Iris pigment epithelial cell (primary cell): ENCODE results near the gene ANAPC16.
A peak's percentile ranks its signal among the peaks of the same experiment; 100 is the strongest.
"Not testable (repeated sequence)": the region's sequence is repeated elsewhere in the genome, so short reads cannot be mapped to it uniquely, and the experiment has no call there.

Experiments used
- DNase-seq: peaks from one replicate; pipeline ENCODE4 v3.0.0-alpha.2; 2011; ENCODE audit warnings: low read depth

ANAPC16 gene

GRCh38 chr10:72243822-72244437 is 28.1 kb downstream of the ANAPC16 start:
- DNase-seq: peak; percentile 97

DNA sequence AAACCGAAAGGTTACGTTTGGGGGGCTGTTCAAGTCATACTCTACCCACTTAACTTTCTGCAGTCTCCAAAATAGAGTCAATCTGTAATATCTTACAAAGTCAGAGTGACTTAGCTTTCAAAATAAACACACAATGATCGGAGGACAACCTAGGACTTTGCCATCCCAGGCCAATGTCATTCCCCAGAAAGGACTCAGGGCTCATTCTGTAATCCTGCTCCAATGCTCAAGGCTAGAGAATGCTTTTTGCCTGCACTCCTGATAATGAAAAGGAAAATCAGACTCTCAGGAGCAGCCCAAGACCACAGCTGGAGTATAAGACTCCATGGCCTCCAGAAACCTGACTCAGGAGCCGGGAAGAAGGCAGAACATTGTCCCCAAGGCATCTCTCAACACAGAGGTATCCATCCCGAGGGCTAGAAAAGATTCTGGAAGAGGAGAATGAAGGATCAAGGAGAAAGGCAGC is 28.8 kb downstream of the ANAPC16 start:
- DNase-seq: no peak

GRCh38 chr10:72245949-72246525 is 30.2 kb downstream of the ANAPC16 start:
- no peak for DNase-seq

DNA sequence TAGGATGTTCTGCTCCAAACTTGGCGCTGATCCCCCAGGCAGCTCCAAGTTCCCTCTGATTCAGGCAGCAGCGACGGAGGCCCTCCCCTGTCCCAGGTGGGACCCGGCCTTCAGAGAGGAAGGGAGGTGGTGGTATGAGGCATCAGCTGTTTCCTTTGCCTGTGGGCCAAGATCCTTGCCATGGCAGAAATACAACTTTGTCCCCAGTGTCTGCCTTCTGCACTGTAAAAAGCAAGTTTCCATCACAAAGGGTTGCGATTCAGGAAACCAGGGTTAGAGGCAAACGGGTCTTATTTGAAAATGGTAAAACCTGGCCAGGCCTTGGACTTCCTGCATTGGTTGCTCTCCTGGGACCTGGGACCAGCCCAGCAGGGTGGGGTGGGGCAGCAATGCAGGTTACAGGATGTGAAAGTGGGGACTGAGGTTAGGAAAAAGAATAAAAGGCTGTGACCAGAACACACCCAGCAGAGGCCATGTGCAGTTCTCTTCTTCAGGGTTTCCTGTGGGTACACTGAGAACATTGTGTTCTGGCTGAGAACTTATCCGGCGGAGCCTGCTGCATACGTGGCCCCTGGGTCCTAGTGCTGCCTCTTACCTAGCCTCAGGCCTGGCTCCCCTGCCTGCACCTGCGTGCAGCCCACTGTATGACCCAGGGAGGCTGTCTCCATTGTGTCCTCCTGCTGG is 32.8 kb downstream of the ANAPC16 start:
- DNase-seq: peak; percentile 89

DNA sequence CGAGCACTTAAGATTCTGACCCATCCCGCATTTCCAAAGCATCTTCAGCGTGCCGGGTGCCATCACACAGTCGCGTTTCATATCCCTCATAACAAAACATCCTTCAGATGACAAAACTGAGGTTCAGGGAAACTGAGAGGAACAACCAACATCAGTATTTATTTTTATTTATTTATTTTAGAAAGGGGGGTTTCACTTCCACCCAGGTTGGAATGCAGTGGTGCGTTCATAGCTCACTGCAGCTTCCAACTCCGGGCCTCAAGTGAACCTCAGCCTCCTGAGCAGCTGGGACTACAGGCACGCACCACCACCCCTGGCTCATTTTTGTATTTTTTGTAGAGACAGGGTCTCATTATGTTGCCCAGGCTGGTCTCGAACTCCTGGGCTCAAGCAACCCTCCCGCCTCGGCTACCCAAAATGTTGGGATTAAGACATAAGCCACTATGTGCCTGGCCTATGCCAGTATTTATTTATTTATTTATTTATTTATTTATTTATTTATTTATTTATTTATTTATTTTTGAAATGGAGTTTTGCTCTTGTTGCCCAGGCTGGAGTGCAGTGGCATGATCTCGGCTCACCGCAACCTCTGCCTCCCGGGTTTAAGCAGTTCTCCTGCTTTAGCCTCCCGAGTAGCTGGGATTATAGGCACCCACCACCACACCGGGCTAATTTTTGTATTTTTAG is 33.5 kb downstream of the ANAPC16 start:
- not testable (repeated sequence) for DNase-seq

DNA sequence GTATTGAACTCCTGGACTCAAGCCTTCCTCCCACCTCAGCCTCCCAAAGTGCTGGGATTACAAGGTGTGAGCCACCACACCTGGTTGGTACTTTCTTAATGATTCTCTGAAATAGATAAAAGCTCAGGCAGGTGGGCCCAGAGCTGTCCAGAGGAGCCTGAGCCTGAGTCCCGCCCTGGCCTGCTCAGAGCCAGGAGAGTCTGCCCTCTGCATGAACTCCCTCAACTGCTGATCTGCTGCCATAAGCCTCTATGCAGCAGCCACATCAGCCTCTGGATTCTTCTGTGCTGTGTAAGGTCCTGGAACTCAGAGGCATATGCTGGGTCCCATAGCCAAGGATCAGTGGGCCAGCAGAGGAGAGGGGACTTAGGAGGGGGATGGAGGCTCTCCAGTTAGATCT is 34.9 kb downstream of the ANAPC16 start:
- DNase-seq: peak; percentile 97

DNA sequence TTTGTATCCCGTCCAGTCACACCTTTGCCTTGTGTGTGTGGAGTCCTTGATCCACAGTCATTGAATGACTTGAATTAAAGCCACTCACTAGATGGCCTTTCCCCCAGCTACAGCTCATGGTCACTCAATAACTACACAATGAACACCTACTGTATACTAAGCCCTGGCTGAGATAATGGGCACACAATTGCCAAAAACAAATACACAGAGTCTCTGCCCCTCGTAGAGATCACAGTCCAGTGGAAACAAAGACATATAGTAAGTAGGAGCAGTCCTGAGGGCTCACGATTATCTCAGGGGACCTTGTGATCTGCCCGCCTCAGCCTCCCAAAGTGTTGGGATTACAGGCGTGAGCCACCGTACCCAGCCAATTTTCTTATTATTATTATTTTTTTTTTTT is 35.8 kb downstream of the ANAPC16 start:
- no peak for DNase-seq

- DNase-seq: no peak
Observed at GRCh38 chr10:72252972-72253371, 37.2 kb downstream of the ANAPC16 start.

DNA sequence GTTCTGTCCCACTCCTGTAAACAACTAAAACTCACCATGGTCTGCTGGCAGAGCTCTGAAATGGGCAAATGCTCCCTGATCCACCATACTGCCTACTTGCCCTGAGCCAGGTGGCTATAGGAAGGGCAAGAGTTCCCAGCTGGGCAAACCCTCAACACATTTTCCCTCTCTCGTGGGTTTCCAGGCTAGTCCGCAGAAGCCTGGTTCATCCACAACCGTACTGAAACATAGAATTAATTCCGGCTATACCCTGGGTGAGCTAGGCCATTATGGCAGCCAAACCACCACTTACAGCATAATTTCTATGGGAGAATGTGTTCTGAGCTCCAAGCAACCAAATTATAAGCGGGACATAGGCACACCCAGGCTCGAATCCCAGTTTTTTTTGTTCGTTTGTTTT is 37.8 kb downstream of the ANAPC16 start:
- DNase-seq: no peak

DNA sequence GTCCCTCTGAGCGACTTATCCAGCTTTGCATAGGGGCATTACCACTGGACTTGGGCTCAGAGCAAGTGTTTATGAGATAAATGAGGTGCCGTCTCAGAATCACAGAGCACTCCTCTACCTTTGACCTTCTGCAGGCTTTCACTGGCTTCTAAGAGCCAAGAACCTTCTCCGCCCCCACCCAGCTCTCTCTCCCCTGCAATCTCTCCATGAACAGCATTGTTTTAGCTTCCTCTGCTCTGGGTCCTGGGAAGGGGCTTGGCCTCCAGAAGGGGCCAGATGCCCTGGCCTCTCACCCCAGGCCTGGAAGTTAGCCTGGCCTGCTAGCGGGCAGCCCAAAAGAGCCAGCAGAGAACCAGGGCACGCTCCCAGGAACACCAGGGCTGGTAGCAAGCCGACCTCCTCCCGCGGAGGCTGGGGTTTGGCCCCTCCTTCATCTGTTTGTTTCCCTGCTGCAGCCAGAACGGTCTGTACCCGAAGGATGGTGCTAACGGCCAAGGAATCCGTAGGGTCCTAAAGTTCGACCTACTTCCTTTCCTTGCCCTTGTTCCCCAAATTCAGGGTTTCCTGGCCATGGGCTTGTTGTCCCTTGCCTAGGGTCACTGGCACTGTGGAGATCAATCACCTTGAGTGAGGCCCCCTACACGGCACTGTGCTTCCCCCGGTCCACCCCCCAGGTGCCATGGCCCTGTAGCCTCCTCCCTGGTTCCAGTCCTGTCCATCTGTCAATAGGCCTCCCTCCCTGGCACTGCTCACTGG is 39.2 kb downstream of the ANAPC16 start:
- peak; percentile 90 for DNase-seq

- peak; percentile 36 for DNase-seq
Observed at GRCh38 chr10:72255977-72256729, 40.3 kb downstream of the ANAPC16 start.

GRCh38 chr10:72257051-72257892 is 41.5 kb downstream of the ANAPC16 start:
- DNase-seq: peak; percentile 43

- no peak for DNase-seq
Observed at GRCh38 chr10:72258617-72259016, 42.8 kb downstream of the ANAPC16 start.

GRCh38 chr10:72259491-72260238 is 43.9 kb downstream of the ANAPC16 start:
- peak; percentile 73 for DNase-seq

GRCh38 chr10:72260239-72260975 is 44.6 kb downstream of the ANAPC16 start:
- peak; percentile 80 for DNase-seq

GRCh38 chr10:72260976-72261783 is 45.4 kb downstream of the ANAPC16 start:
- peak; percentile 74 for DNase-seq

DNA sequence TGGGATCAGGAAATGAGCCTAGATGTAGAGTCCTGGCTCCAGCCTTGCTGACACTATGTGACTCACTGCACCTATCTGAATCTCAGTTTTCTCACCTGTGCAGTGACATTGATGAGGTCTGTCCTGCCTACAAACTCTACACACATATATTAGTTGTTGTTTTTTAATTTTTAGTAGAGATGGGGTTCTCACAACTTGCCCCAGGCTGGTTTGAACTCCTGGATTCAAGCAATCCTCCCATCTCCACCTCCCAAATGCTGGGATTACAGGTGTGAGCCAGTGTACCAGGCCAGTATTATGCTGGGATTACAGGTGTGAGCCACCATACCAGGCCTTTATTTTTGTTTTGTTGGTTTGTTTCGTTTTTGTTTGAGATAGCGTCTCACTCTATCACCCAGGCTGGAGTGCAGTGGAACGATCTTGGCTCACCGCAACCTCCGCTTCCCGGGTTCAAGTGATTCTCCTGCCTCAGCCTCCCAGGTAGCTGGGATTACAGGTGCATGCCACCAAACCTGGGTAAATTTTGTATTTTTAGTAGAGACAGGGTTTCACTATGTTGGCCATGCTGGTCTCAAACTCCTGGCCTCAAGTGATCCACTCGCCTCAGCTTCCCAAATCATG is 46.1 kb downstream of the ANAPC16 start:
- no peak for DNase-seq
